ENCODE measurements around the gene EYA4. TPM values are rescaled to one million over a fixed set of nuclear protein-coding genes. Genes with fewer than 3 reads are reported as not detected.

The EYA4 gene
- total RNA-seq, 1 donor from 2014 or later, result 15.4 TPM

DNA sequence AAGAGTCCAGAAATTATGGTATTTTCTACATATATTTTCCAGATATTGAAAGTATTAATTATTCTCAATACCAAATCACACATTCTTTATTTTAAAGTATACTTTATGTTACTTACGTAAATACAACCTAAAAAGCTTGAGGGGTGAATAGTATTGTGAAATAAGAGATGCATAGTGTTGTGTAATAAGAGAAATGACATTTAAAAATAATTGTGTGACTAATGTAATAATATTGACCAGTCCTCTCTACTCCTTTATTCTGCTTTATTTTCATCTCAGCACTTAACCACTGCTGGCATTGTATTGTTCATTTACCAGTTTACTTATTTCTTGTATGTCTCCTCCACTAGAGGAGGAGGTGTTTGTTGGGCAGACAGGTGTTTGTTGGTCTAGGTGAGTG, 135.6 kb downstream of the EYA4 start:
- TF ChIP-seq, protein P1, sequence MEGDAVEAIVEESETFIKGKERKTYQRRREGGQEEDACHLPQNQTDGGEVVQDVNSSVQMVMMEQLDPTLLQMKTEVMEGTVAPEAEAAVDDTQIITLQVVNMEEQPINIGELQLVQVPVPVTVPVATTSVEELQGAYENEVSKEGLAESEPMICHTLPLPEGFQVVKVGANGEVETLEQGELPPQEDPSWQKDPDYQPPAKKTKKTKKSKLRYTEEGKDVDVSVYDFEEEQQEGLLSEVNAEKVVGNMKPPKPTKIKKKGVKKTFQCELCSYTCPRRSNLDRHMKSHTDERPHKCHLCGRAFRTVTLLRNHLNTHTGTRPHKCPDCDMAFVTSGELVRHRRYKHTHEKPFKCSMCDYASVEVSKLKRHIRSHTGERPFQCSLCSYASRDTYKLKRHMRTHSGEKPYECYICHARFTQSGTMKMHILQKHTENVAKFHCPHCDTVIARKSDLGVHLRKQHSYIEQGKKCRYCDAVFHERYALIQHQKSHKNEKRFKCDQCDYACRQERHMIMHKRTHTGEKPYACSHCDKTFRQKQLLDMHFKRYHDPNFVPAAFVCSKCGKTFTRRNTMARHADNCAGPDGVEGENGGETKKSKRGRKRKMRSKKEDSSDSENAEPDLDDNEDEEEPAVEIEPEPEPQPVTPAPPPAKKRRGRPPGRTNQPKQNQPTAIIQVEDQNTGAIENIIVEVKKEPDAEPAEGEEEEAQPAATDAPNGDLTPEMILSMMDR (IDR thresholded peaks at IDR 0.05; ENCODE audit: borderline replicate concordance), result no peak
- intact Hi-C loops (cut with micrococcal nuclease), result no loop called here
- Histone ChIP-seq H3K36me3 (no peaks in the 10 kb centered on the region), H3K4me1 (peaks cover 8% of the 10 kb centered on the region), H3K27me3 (ENCODE audit: low read depth) (no peaks in the 10 kb centered on the region), H3K27ac (replicated peaks) (no peak overlapping the region), H3K4me3 (no peak overlapping the region), H3K9me3 (replicated peaks) (no peaks in the 10 kb centered on the region)
- no peak for DNase-seq

DNA sequence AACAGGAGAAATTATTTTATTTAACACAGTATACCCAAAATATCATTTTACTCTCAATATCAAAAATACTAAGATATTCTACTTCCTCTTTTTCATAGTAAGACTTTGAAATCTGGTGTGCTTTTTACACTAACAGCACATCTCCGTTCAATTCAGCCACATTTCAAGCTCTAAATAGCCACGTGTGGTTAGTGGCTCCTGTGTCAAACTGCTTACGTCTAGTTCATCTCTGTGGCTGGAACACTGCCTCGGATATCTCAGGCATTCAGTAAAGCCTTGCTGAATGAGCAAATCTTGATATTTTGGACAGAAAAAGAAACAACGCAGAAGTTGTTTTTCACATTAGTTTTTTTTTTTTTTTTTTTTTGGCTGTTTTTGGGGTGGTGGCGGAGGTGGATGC, 136.1 kb downstream of the EYA4 start:
- TF ChIP-seq, protein P1 (IDR thresholded peaks at IDR 0.05; ENCODE audit: borderline replicate concordance), result no peak
- no peaks in the 10 kb centered on the region for H3K36me3 ChIP-seq
- H3K27ac ChIP-seq (replicated peaks), result no peak overlapping the region
- no peak overlapping the region for H3K4me3 ChIP-seq
- no peak for DNase-seq
- intact Hi-C loops (cut with micrococcal nuclease), result no loop called here
- H3K27me3 ChIP-seq (ENCODE audit: low read depth), result no peaks in the 10 kb centered on the region
- H3K9me3 ChIP-seq (replicated peaks), result no peaks in the 10 kb centered on the region
- H3K4me1 ChIP-seq, result peaks cover 8% of the 10 kb centered on the region

DNA sequence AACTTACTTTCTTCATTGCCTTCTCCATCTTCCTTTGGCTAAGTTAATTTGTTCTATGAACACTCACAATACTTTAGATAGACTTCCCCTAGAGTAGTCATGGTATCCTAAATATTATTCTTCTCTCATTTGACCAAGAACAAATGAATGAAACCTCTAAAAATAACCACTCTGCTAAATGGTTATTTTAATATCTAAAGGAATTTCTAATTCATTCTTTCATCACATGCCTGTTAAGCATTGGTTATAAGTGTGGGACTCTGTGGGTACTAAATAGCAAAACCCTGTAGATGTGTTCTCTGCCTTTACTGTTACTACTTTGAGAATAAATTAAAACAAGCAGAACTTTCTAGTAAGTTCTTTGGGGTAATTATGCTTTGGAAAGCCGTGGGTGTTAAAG, 138.9 kb downstream of the EYA4 start:
- TF ChIP-seq, protein P1 (IDR thresholded peaks at IDR 0.05; ENCODE audit: borderline replicate concordance), result no peak
- H3K4me3 ChIP-seq, result no peak overlapping the region
- no peaks in the 10 kb centered on the region for H3K9me3 ChIP-seq (replicated peaks)
- no peak for DNase-seq
- intact Hi-C loops (cut with micrococcal nuclease), result no loop called here
- H3K4me1 ChIP-seq, result peaks cover 8% of the 10 kb centered on the region
- no peaks in the 10 kb centered on the region for H3K36me3 ChIP-seq
- H3K27me3 ChIP-seq (ENCODE audit: low read depth), result no peaks in the 10 kb centered on the region
- no peak overlapping the region for H3K27ac ChIP-seq (replicated peaks)

DNA sequence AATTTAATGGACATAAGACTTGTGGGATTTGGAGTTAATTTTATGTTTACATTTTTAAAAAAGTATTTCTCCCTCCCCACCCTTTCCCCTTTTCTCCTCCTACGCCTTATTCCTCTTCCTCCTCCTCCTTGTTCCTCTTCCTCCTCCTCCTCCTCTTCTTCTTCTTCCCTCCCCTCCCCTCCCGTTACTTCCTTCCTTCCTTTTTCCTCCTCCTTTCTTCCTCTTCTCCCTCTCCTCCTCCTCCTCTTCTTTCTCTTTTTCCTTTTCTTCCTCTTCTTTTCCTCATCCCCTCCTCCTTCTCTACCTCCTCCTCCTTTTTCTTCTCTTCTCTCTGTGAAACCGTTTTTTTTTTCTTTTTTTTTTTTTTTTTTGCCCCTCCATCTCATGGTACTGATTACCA, 139.6 kb downstream of the EYA4 start:
- Histone ChIP-seq H3K9me3 (replicated peaks) (no peaks in the 10 kb centered on the region), H3K27ac (replicated peaks) (no peak overlapping the region), H3K27me3 (ENCODE audit: low read depth) (no peaks in the 10 kb centered on the region), H3K36me3 (no peaks in the 10 kb centered on the region), H3K4me1 (peaks cover 8% of the 10 kb centered on the region), H3K4me3 (no peak overlapping the region)
- no peak for DNase-seq
- TF ChIP-seq, protein P1 (IDR thresholded peaks at IDR 0.05; ENCODE audit: borderline replicate concordance), result no peak
- intact Hi-C loops (cut with micrococcal nuclease), result no loop called here

DNA sequence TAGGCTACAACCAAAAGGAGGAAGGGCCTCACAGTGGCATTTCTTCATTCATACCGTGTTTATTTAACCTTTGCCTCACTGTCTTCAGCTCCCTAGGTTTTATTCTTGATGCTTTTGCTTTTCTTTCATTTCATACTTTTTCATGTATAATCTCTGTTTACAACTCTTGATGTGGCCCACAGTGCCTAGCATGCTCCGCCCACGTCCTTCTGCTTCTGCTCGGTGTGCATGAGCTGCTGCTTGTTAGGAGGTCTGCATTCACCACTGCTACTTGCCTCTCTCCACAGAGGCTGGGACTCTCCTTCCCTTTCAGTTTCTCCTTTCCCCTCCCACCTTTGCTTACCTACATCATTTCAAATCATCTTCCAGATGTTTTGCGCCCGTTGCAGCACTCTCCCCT, 147.6 kb downstream of the EYA4 start:
- Histone ChIP-seq H3K4me3 (no peak overlapping the region), H3K4me1 (peaks cover 20% of the 10 kb centered on the region), H3K36me3 (no peaks in the 10 kb centered on the region), H3K27me3 (ENCODE audit: low read depth) (no peaks in the 10 kb centered on the region), H3K27ac (replicated peaks) (no peak overlapping the region), H3K9me3 (replicated peaks) (no peaks in the 10 kb centered on the region)
- TF ChIP-seq, protein P1 (IDR thresholded peaks at IDR 0.05; ENCODE audit: borderline replicate concordance), result no peak
- no peak for DNase-seq
- intact Hi-C loops (cut with micrococcal nuclease), result no loop called here

DNA sequence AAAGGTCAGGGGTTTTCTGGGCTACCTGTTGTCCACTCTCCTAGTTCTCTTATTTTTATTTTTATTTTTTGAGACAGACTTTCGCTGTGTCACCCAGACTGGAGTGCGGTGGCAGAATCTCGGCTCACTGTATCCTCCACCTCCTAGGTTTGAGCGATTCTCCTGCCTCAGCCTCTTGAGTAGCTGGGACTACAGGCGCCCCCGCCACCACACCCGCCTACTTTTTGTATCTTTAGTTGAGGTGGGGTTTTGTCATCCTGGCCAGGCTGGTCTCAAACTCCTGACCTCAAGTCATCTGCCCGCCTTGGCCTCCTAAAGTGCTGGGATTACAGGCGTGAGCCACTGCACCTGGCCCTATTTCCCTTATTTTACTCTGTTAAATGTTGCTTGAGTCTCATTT, 149.0 kb downstream of the EYA4 start:
- TF ChIP-seq, protein P1 (IDR thresholded peaks at IDR 0.05; ENCODE audit: borderline replicate concordance), result no peak
- H3K27me3 ChIP-seq (ENCODE audit: low read depth), result no peaks in the 10 kb centered on the region
- intact Hi-C loops (cut with micrococcal nuclease), result no loop called here
- no peaks in the 10 kb centered on the region for H3K9me3 ChIP-seq (replicated peaks)
- DNase-seq, result no peak
- peaks cover 27% of the 10 kb centered on the region for H3K4me1 ChIP-seq
- H3K36me3 ChIP-seq, result no peaks in the 10 kb centered on the region
- H3K4me3 ChIP-seq, result no peak overlapping the region
- H3K27ac ChIP-seq (replicated peaks), result no peak overlapping the region

Measured in left ventricle myocardium inferior (tissue), 1 donor.